Loucy (cell line): ENCODE measurements around the gene ZNF385C.

Source experiments
- H2AFZ ChIP-seq: fragments of 200-600 bp; sonication (generic); 2 replicates; pipeline ENCODE4 v1.6.0; 2016; ENCODE audit warnings: antibody characterized with exemption, mild to moderate bottlenecking, low read length, moderate library complexity
- H3F3A ChIP-seq: fragments of 200-600 bp; 2 replicates; pipeline ENCODE4 v1.6.0; 2016; ENCODE audit warnings: antibody characterized with exemption, low read depth, mild to moderate bottlenecking
- H3K27me3 ChIP-seq: fragments of 200-600 bp; sonication (generic); 2 replicates; pipeline ENCODE4 v1.6.1; 2014; ENCODE audit warnings: low read length, mild to moderate bottlenecking; ENCODE audit not compliant: insufficient read depth, poor library complexity, severe bottlenecking
- H3K36me3 ChIP-seq: fragments of 200-600 bp; sonication (generic); 2 replicates; pipeline ENCODE4 v1.6.1; 2016; ENCODE audit warnings: low read length; ENCODE audit not compliant: insufficient read depth
- H3K4me1 ChIP-seq: fragments of 200-600 bp; sonication (generic); 2 replicates; pipeline ENCODE4 v1.5.1; 2014; ENCODE audit warnings: low read length, mild to moderate bottlenecking; ENCODE audit not compliant: insufficient read depth, poor library complexity, severe bottlenecking
- H3K4me2 ChIP-seq: fragments of 200-600 bp; sonication (generic); 2 replicates; pipeline ENCODE4 v1.6.0; 2014; ENCODE audit warnings: antibody characterized with exemption, low read length, low read depth, mild to moderate bottlenecking; ENCODE audit not compliant: poor library complexity, severe bottlenecking
- H3K4me3 ChIP-seq: fragments of 200-600 bp; sonication (generic); 2 replicates; pipeline ENCODE4 v1.5.1; 2014; ENCODE audit warnings: low read length, mild to moderate bottlenecking, mixed read lengths; ENCODE audit not compliant: poor library complexity, severe bottlenecking
- H3K79me2 ChIP-seq: fragments of 200-600 bp; sonication (generic); 2 replicates; pipeline ENCODE4 v1.6.1; 2014; ENCODE audit warnings: low read length; ENCODE audit not compliant: insufficient read depth
- H3K9ac ChIP-seq: fragments of 200-600 bp; sonication (generic); 2 replicates; pipeline ENCODE4 v1.6.0; 2014; ENCODE audit warnings: mild to moderate bottlenecking, low read depth, low read length, moderate library complexity; ENCODE audit not compliant: poor library complexity, severe bottlenecking
- H3K9me2 ChIP-seq: fragments of 200-600 bp; sonication (generic); replicated peaks from 2 replicates; pipeline ENCODE4 v1.6.1; 2016; ENCODE audit warnings: low read depth, low read length, mixed read lengths
- H3K9me3 ChIP-seq: fragments of 200-600 bp; sonication (generic); 2 replicates; pipeline ENCODE4 v1.6.1; 2014; ENCODE audit warnings: mild to moderate bottlenecking, antibody characterized with exemption, low read length, low read depth; ENCODE audit not compliant: insufficient read depth
- H4K20me1 ChIP-seq: fragments of 200-600 bp; sonication (generic); 2 replicates; pipeline ENCODE4 v1.6.0; 2014; ENCODE audit warnings: antibody characterized with exemption, low read length, mild to moderate bottlenecking; ENCODE audit not compliant: insufficient read depth, poor library complexity, severe bottlenecking
- CTCF ChIP-seq: fragments of 200-600 bp; sonication (generic); conservative IDR thresholded peaks from 2 replicates; pipeline ENCODE4 v1.5.1; 2014; ENCODE audit warnings: mild to moderate bottlenecking, antibody characterized with exemption, low read length
- EZH2phosphoT487 ChIP-seq: fragments of 200-600 bp; IDR thresholded peaks from 2 replicates; pipeline ENCODE4 v1.6.1; 2018; ENCODE audit warnings: antibody characterized with exemption, mild to moderate bottlenecking, moderate library complexity, borderline replicate concordance

The ZNF385C gene

GRCh38 chr17:42110301-42111264 is 12.3 kb upstream of the ZNF385C start:
- Histone ChIP-seq H3K36me3 (no peaks in the 10 kb centered on the region), H2AFZ (no peak overlapping the region), H3K79me2 (peaks cover 9% of the 10 kb centered on the region; the same call in 1 of the 2 replicates), H3F3A (no peaks in the 10 kb centered on the region), H3K9me3 (no peaks in the 10 kb centered on the region), H3K9me2 (no peaks in the 10 kb centered on the region), H3K4me2 (peak overlapping the region; percentile 79), H4K20me1 (no peaks in the 10 kb centered on the region), H3K9ac (peak overlapping the region; percentile 95), H3K4me3 (peak overlapping the region; percentile 82), H3K27me3 (no peaks in the 10 kb centered on the region), H3K4me1 (peaks cover 30% of the 10 kb centered on the region)
- TF ChIP-seq EZH2phosphoT487 (no peak), CTCF (no peak)

- no peaks in the 10 kb centered on the region for H3K36me3 ChIP-seq
- no peaks in the 10 kb centered on the region for H3K9me3 ChIP-seq
- H3K9ac ChIP-seq: no peak overlapping the region
- no peak for TF ChIP-seq EZH2phosphoT487
- H3K4me3 ChIP-seq: no peak overlapping the region
- no peaks in the 10 kb centered on the region for H3F3A ChIP-seq
- no peaks in the 10 kb centered on the region for H3K27me3 ChIP-seq
- peaks cover 9% of the 10 kb centered on the region; the same call in 1 of the 2 replicates for H3K79me2 ChIP-seq
- H3K4me1 ChIP-seq: peaks cover 30% of the 10 kb centered on the region
- no peak overlapping the region for H2AFZ ChIP-seq
- H3K9me2 ChIP-seq: no peaks in the 10 kb centered on the region
- no peaks in the 10 kb centered on the region for H4K20me1 ChIP-seq
- H3K4me2 ChIP-seq: no peak overlapping the region
Measured at GRCh38 chr17:42109086-42109485, 10.8 kb upstream of the ZNF385C start.

- TF ChIP-seq EZH2phosphoT487 (no peak), CTCF (no peak)
- Histone ChIP-seq H3K27me3 (no peaks in the 10 kb centered on the region), H3K4me2 (no peak overlapping the region), H2AFZ (no peak overlapping the region), H3F3A (no peaks in the 10 kb centered on the region), H3K9me3 (no peaks in the 10 kb centered on the region), H3K4me1 (peaks cover 24% of the 10 kb centered on the region), H3K79me2 (peaks cover 5% of the 10 kb centered on the region; the same call in 1 of the 2 replicates), H3K9me2 (no peaks in the 10 kb centered on the region), H3K9ac (no peak overlapping the region), H4K20me1 (no peaks in the 10 kb centered on the region), H3K36me3 (no peaks in the 10 kb centered on the region), H3K4me3 (no peak overlapping the region)
Measured at GRCh38 chr17:42107597-42108576, 9.6 kb upstream of the ZNF385C start.
